HL-60 (cell line): Measurements from ENCODE around the gene COX20.

Experiments used
- DNase-seq, 2 experiments: peaks; one replicate each; pipeline ENCODE4 v3.0.0-alpha.2; 2010 to 2020; ENCODE audit warnings: low read depth in 1 of 2, low spot score in 1 of 2
- H3K27ac ChIP-seq: fragments of 250-450 bp; sonication (Bioruptor Pico); replicated peaks from 2 replicates; pipeline ENCODE4 v1.5.1; 2020; ENCODE audit warnings: mild to moderate bottlenecking, moderate library complexity
- H3K27me3 ChIP-seq: fragments of 250-450 bp; sonication (Bioruptor Pico); 2 replicates; pipeline ENCODE4 v1.5.1; 2021; ENCODE audit warnings: mild to moderate bottlenecking, moderate library complexity; ENCODE audit not compliant: insufficient read depth, poor library complexity, severe bottlenecking
- H3K4me3 ChIP-seq: replicated peaks from 2 replicates; pipeline ENCODE4 v1.5.1; 2011; ENCODE audit warnings: mild to moderate bottlenecking, control low read depth, low read length; ENCODE audit not compliant: insufficient read depth
- CTCF ChIP-seq: IDR thresholded peaks from one replicate; pipeline ENCODE4 v1.5.1; 2011; ENCODE audit warnings: low read length, control low read depth, inconsistent platforms; ENCODE audit not compliant: insufficient read depth
- GABPA ChIP-seq: IDR thresholded peaks from 2 replicates; pipeline ENCODE4 v1.6.1; 2012; ENCODE audit warnings: low read depth
- POLR2AphosphoS5 ChIP-seq: IDR thresholded peaks from 2 replicates; pipeline ENCODE4 v1.6.1; 2012; ENCODE audit warnings: low read depth
- REST ChIP-seq: IDR thresholded peaks from 2 replicates; pipeline ENCODE4 v1.6.1; 2012; ENCODE audit warnings: low read depth; ENCODE audit not compliant: insufficient replicate concordance
- SPI1 ChIP-seq: IDR thresholded peaks from 2 replicates; pipeline ENCODE4 v1.6.1; 2012; ENCODE audit warnings: low read depth, mild to moderate bottlenecking, borderline replicate concordance

The COX20 gene

GRCh38 chr1:244860078-244860477, 24.6 kb downstream of the COX20 start:
- TF ChIP-seq REST (no peak), CTCF (no peak), GABPA (no peak), SPI1 (no peak), POLR2AphosphoS5 (peak; percentile 22; the same call in 1 of the 2 replicates)
- Histone ChIP-seq H3K27me3 (no peaks in the 10 kb centered on the region), H3K4me3 (peak overlapping the region; percentile 77), H3K27ac (no peak overlapping the region)
- DNase-seq: peak in 1 of 2 experiments; percentile 31

GRCh38 chr1:244860914-244861610, 25.6 kb downstream of the COX20 start:
- Histone ChIP-seq H3K27ac (peak overlapping the region; percentile 18; the same call in 1 of the 2 replicates), H3K4me3 (peak overlapping the region; percentile 77), H3K27me3 (no peaks in the 10 kb centered on the region)
- TF ChIP-seq POLR2AphosphoS5 (no peak), CTCF (no peak), SPI1 (peak; percentile 61; the same call in 1 of the 2 replicates), REST (no peak)
- DNase-seq: peak in 1 of 2 experiments; percentile 34

GRCh38 chr1:244861683-244862082, 26.2 kb downstream of the COX20 start:
- H3K4me3 ChIP-seq: peak overlapping the region; percentile 77
- peak overlapping the region; percentile 74 for H3K27ac ChIP-seq
- peak in 1 of 2 experiments; percentile 29 for DNase-seq
- no peak for TF ChIP-seq REST
- no peak for TF ChIP-seq POLR2AphosphoS5
- TF ChIP-seq CTCF: no peak
- TF ChIP-seq SPI1: no peak
- TF ChIP-seq GABPA: no peak
- no peaks in the 10 kb centered on the region for H3K27me3 ChIP-seq
